B cell (primary cell): ENCODE data around the gene SEMA3B. TPM values are rescaled to one million over a fixed set of nuclear protein-coding genes. Genes with fewer than 3 reads are reported as not detected.
A peak's percentile ranks its signal among the peaks of the same experiment; 100 is the strongest.

Source experiments
- ATAC-seq: fragments of 200-7000 bp; cut with Tn5 transposase; one replicate; pipeline ENCODE4 v1.10.0; 2021; ENCODE audit warnings: low read depth, mild to moderate bottlenecking, moderate number of reproducible peaks, moderate library complexity
- CTCF ChIA-PET: fragments of 350-600 bp; sonication (Branson Sonifier 250); formaldehyde crosslinking; loops from one replicate; lab custom pipeline; 2021; ENCODE audit warnings: antibody characterized with exemption, inconsistent platforms; lab: Charles Lee
- POLR2A ChIA-PET: fragments of 350-600 bp; sonication (Branson Sonifier 250); formaldehyde crosslinking; loops from one replicate; lab custom pipeline; 2021; ENCODE audit warnings: antibody characterized with exemption; lab: Charles Lee
- DNase-seq: peaks from one replicate; pipeline ENCODE4 v3.0.0; 2013
- H2AFZ ChIP-seq: 2 replicates; pipeline ENCODE4 v1.6.1; 2012; ENCODE audit warnings: mild to moderate bottlenecking, low read depth, low read length; ENCODE audit not compliant: insufficient read depth, poor library complexity, severe bottlenecking
- H3K27ac ChIP-seq, 2 donors: 1 replicate in 1 of 2; 2 replicates in 1 of 2; pipeline ENCODE4 v1.5.1; 2012 to 2013; ENCODE audit warnings: low read length in 2 of 2, mild to moderate bottlenecking in 2 of 2, moderate library complexity in 1 of 2
- H3K27me3 ChIP-seq, 4 experiments: fragments of 200-600 bp in 1 of 4; sonication (generic) in 1 of 4; replicated peaks in 1 of 4; 1 replicate in 2 of 4; 2 replicates in 2 of 4; pipeline versions ENCODE4 v1.6.1 to v1.7.0; 2013 to 2016; ENCODE audit warnings: low read length in 3 of 4, mild to moderate bottlenecking in 2 of 4, mixed read lengths in 1 of 4, moderate library complexity in 1 of 4; ENCODE audit not compliant: insufficient read depth in 4 of 4, control insufficient read depth in 3 of 4; ENCODE audit errors: control extremely low read depth in 1 of 4
- H3K36me3 ChIP-seq, 2 experiments: replicated peaks in 1 of 2; 1 replicate in 1 of 2; 2 replicates in 1 of 2; pipeline versions ENCODE4 v1.6.1 to v1.7.1; 2013; ENCODE audit warnings: low read length in 1 of 2; ENCODE audit not compliant: insufficient read depth in 2 of 2, control insufficient read depth in 1 of 2; ENCODE audit errors: control extremely low read depth in 1 of 2, extremely low read depth in 1 of 2
- H3K4me1 ChIP-seq, 2 donors: fragments of 200-600 bp in 1 of 2; sonication (generic) in 1 of 2; 1 replicate in 1 of 2; 2 replicates in 1 of 2; pipeline versions ENCODE4 v1.5.1 to v1.6.1; 2013 to 2017; ENCODE audit warnings: low read length in 2 of 2; ENCODE audit not compliant: control insufficient read depth in 2 of 2, insufficient read depth in 2 of 2
- H3K4me2 ChIP-seq: replicated peaks from 2 replicates; pipeline ENCODE3; 2012; ENCODE audit warnings: mild to moderate bottlenecking, low read depth, low read length; ENCODE audit not compliant: poor library complexity, severe bottlenecking
- H3K4me3 ChIP-seq, 5 experiments: fragments of 200-600 bp in 1 of 5; sonication (generic) in 1 of 5; 1 replicate in 3 of 5; 2 replicates in 2 of 5; pipeline versions ENCODE4 v1.5.1 to v1.7.0; 2011 to 2016; ENCODE audit warnings: low read length in 4 of 5, mild to moderate bottlenecking in 4 of 5, low read depth in 2 of 5, control low read depth in 1 of 5, moderate library complexity in 1 of 5; ENCODE audit not compliant: insufficient read depth in 1 of 5; ENCODE audit errors: control extremely low read depth in 1 of 5, extremely low read depth in 1 of 5
- H3K79me2 ChIP-seq: fragments of 200-600 bp; sonication (generic); one replicate; pipeline ENCODE4 v1.6.0; 2016; ENCODE audit warnings: low read length; ENCODE audit not compliant: control insufficient read depth, insufficient read depth
- H3K9ac ChIP-seq: fragments of 200-600 bp; sonication (generic); 2 replicates; pipeline ENCODE4 v1.6.1; 2017; ENCODE audit warnings: mild to moderate bottlenecking, low read length, moderate library complexity
- H3K9me3 ChIP-seq, 3 donors: one replicate each; pipeline versions ENCODE4 v1.6.1 to v1.7.1; 2013; ENCODE audit warnings: low read length in 2 of 3; ENCODE audit not compliant: control insufficient read depth in 2 of 3, insufficient read depth in 1 of 3; ENCODE audit errors: control extremely low read depth in 1 of 3
- H4K20me1 ChIP-seq: 2 replicates; pipeline ENCODE4 v1.6.0; 2012; ENCODE audit warnings: mild to moderate bottlenecking, low read length; ENCODE audit not compliant: insufficient read depth, control insufficient read depth, poor library complexity, severe bottlenecking
- H3K27ac Mint-ChIP-seq: one replicate; pipeline ENCODE4 v1.8.0; 2021; ENCODE audit warnings: mixed read lengths
- H3K27me3 Mint-ChIP-seq: one replicate; pipeline ENCODE4 v1.8.0; 2021; ENCODE audit warnings: mixed read lengths
- H3K4me1 Mint-ChIP-seq: one replicate; pipeline ENCODE4 v1.8.0; 2021; ENCODE audit warnings: mixed read lengths
- H3K4me3 Mint-ChIP-seq: one replicate; pipeline ENCODE4 v1.8.0; 2021; ENCODE audit warnings: mixed read lengths
- H3K9me3 Mint-ChIP-seq: one replicate; pipeline ENCODE4 v1.8.0; 2022; ENCODE audit warnings: mixed read lengths; ENCODE audit not compliant: insufficient read depth
- EZH2 ChIP-seq: IDR thresholded peaks from 2 replicates; pipeline ENCODE4 v1.6.1; 2012; ENCODE audit warnings: borderline replicate concordance, low read depth, mild to moderate bottlenecking, moderate library complexity, low read length; ENCODE audit not compliant: insufficient read depth, poor library complexity, severe bottlenecking
- WGBS: methylation state at CpG from one replicate; pipeline ENCODE4 v1.1.5; 2013; ENCODE audit warnings: missing lambda C conversion rate; ENCODE audit not compliant: insufficient coverage; 5-methylcytosine and 5-hydroxymethylcytosine counted together
- intact Hi-C: fragments of 100-400 bp; cut with micrococcal nuclease; formaldehyde crosslinking; loops from one replicate; pipeline ENCODE4 v1.10.0; 2022
- polyA plus RNA-seq: library from polyadenylated mRNA; depleted of rRNA; stranded (reverse); fragments of >200 nt; gene quantifications from 2 replicates; pipeline ENCODE4 v1.2.3, GENCODE V29; 2012
- total RNA-seq, 2 donors: library from RNA; stranded (reverse); fragments of 120-200 nt in 1 of 2; gene quantifications; 1 replicate in 1 of 2; 2 replicates in 1 of 2; pipeline versions ENCODE4 v1.2.3 to v1.2.4, GENCODE V29; 2013 to 2022
- TF ChIP-seq, protein P1 (sequence below): fragments of 200-600 bp; IDR thresholded peaks from one replicate; pipeline ENCODE4 v1.8.0; 2022; ENCODE audit warnings: antibody characterized with exemption, mild to moderate bottlenecking

The SEMA3B gene
- total and polyA plus RNA-seq, 2 donors (not counting 1 experiment from before 2014, with no cell fraction given) = 0.34 to 0.52 TPM

GRCh38 chr3:50242381-50242770 lies 26.6 kb upstream of the SEMA3B start:
- POLR2A ChIA-PET = interaction anchor here (0.6 to 1.4 kb wide), 3 partner anchors 9 to 18 kb away, joined by 3 to 8 read pairs (median 4); no protein-coding TSS in a partner anchor
- H3K9ac ChIP-seq = peak overlapping the region; percentile 61
- CTCF ChIA-PET = interaction anchor here (1.0 to 27.3 kb wide), 6 partner anchors 6 to 98 kb away, joined by 4 to 596 read pairs (median 6); partner anchors contain the start of genes GNAI2 and RASSF1
- peaks cover 86% of the 10 kb centered on the region for H3K4me1 Mint-ChIP-seq
- WGBS = 33% methylated on average over 1 of the region's 3 CpGs
- peak overlapping the region; percentile 98 for H3K27ac Mint-ChIP-seq
- H2AFZ ChIP-seq = no peak overlapping the region
- no peaks in the 10 kb centered on the region for H3K9me3 ChIP-seq
- ATAC-seq (no peak), DNase-seq (no peak)
- H4K20me1 ChIP-seq = peaks cover 94% of the 10 kb centered on the region
- peak overlapping the region; percentile 81 to 91 for H3K27ac ChIP-seq
- intact Hi-C loops = no loop called here
- peaks cover 81 to 91% of the 10 kb centered on the region in 2 donors for H3K4me1 ChIP-seq
- peak overlapping the region; percentile 88 for H3K4me3 Mint-ChIP-seq
- H3K4me2 ChIP-seq = peak overlapping the region; percentile 76
- H3K9me3 Mint-ChIP-seq = no peaks in the 10 kb centered on the region
- peaks cover 0 to 48% of the 10 kb centered on the region in 2 experiments for H3K36me3 ChIP-seq
- H3K27me3 Mint-ChIP-seq = no peaks in the 10 kb centered on the region
- H3K27me3 ChIP-seq = no peaks in the 10 kb centered on the region
- H3K79me2 ChIP-seq = peaks cover 100% of the 10 kb centered on the region
- peak overlapping the region in 4 of 5 experiments; percentile 25 to 52 (median 44) for H3K4me3 ChIP-seq
- TF ChIP-seq EZH2 = no peak
- TF ChIP-seq, protein P1, sequence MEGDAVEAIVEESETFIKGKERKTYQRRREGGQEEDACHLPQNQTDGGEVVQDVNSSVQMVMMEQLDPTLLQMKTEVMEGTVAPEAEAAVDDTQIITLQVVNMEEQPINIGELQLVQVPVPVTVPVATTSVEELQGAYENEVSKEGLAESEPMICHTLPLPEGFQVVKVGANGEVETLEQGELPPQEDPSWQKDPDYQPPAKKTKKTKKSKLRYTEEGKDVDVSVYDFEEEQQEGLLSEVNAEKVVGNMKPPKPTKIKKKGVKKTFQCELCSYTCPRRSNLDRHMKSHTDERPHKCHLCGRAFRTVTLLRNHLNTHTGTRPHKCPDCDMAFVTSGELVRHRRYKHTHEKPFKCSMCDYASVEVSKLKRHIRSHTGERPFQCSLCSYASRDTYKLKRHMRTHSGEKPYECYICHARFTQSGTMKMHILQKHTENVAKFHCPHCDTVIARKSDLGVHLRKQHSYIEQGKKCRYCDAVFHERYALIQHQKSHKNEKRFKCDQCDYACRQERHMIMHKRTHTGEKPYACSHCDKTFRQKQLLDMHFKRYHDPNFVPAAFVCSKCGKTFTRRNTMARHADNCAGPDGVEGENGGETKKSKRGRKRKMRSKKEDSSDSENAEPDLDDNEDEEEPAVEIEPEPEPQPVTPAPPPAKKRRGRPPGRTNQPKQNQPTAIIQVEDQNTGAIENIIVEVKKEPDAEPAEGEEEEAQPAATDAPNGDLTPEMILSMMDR = no peak

DNA sequence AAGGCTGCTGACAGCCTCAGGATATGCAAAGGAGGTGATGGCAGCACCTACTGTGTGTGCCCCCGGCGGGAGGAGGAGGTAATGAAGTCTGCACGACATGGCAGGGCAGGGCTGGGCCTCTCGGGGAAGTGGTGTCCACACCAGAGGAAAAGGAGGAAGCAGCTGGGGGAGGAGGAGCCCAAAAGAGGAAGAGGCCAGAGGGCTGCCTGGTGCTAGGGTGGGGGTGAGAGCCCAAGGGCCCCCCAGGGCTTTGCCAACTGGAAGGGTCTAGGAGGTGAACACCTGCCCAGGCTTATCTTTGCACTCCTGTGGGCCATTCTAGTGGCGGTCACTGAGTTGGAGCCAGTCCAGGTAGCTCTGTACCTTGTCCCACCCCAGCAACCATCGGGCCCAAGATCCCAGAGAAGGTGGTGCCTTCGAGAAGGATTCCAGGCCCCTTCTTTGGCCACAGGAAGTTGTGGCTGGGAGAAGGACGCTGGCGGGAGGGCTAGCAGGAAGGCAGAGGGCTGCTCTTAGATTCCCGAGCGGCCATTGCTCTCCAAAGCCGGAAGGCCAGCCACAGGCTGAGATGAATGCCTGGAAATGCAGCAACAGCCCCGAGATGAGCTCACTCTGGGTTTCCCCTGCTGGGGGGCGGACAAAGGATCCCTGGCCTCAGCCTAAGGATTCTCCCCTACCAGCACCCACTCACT lies 25.9 kb upstream of the SEMA3B start:
- Histone ChIP-seq H3K9me3 (no peaks in the 10 kb centered on the region), H3K27me3 (no peaks in the 10 kb centered on the region), H4K20me1 (peaks cover 94% of the 10 kb centered on the region), H3K4me2 (peak overlapping the region; percentile 76), H3K4me1 (peaks cover 84 to 96% of the 10 kb centered on the region in 2 donors), H3K4me3 (peak overlapping the region; percentile 25 to 52 (median 42)), H2AFZ (no peak overlapping the region), H3K36me3 (peaks cover 0 to 53% of the 10 kb centered on the region in 2 experiments), H3K79me2 (peaks cover 100% of the 10 kb centered on the region), H3K9ac (peak overlapping the region; percentile 61), H3K27ac (peak overlapping the region; percentile 81 to 91)
- whole genome bisulfite sequencing = 11% methylated on average over 14 of the region's 14 CpGs
- intact Hi-C loops = no loop called here
- H3K9me3 Mint-ChIP-seq = no peaks in the 10 kb centered on the region
- ChIA-PET CTCF (interaction anchor here (0.7 to 27.3 kb wide), 10 partner anchors 6 to 98 kb away, joined by 3 to 596 read pairs (median 6); partner anchors contain the start of genes GNAI2, GNAT1 and RASSF1), POLR2A (interaction anchor here (0.5 to 1.5 kb wide), 8 partner anchors 7 to 1232 kb away, joined by 3 to 8 read pairs (median 4); partner anchors contain the start of gene GNAI2)
- no peaks in the 10 kb centered on the region for H3K27me3 Mint-ChIP-seq
- TF ChIP-seq, protein P1 = peak; percentile 40
- TF ChIP-seq EZH2 = no peak
- DNase-seq (peak; percentile 86), ATAC-seq (peak; percentile 72)
- H3K4me1 Mint-ChIP-seq = peaks cover 85% of the 10 kb centered on the region
- H3K4me3 Mint-ChIP-seq = peak overlapping the region; percentile 88
- H3K27ac Mint-ChIP-seq = peak overlapping the region; percentile 98
